ENCODE results near the gene ALG2. TPM values are rescaled to one million over a fixed set of nuclear protein-coding genes. Genes with fewer than 3 reads are reported as not detected.

ALG2 gene
- total RNA-seq, 1 donor from 2014 or later, result 43.9 TPM

DNA sequence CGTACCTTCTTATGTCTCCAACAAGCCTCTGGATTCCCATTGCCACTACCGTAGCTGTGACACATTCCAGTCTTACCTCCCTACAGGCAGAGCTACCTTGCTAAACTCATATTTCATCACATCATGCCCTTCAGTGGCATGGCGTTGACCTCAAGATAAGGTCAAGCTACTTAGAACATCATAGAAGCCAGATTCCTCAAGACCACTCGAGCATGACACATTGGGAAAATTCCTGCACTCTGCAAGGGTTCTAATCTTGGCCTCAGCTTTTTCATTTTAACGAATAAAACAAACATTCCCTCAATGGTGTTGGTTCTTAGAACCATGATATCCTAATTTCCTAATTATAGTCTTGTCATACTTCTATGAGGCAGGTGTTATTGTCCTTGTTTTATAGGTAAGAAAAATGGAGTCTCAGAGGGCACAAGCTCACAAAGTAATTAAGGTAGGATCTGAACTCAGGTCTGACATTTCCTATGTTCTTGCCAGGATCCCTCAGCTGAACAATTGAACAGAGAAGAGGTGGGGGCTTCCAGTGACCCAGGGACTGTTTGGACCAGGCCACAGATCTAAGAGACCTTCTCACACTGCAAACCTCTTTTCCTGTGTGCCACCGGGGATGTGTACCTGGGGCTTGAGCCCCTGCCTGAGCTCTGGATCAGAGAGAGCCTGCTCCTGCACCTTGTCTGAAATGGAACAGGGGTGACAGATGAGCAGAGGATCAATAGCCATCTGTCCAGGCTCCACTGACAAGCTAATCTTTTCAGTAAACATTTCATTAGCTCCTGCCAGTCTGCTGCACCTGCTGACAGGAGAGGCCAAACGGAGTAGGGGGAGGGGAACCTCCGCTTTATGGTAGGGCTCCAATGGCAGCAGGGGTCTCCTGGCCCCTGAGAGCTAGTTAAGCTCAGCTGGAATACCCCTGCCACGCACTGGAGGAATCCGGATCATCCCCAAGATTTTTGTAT is 49.3 kb downstream of the ALG2 start:
- no peak for DNase-seq (ENCODE audit: low read depth, low spot score)

DNA sequence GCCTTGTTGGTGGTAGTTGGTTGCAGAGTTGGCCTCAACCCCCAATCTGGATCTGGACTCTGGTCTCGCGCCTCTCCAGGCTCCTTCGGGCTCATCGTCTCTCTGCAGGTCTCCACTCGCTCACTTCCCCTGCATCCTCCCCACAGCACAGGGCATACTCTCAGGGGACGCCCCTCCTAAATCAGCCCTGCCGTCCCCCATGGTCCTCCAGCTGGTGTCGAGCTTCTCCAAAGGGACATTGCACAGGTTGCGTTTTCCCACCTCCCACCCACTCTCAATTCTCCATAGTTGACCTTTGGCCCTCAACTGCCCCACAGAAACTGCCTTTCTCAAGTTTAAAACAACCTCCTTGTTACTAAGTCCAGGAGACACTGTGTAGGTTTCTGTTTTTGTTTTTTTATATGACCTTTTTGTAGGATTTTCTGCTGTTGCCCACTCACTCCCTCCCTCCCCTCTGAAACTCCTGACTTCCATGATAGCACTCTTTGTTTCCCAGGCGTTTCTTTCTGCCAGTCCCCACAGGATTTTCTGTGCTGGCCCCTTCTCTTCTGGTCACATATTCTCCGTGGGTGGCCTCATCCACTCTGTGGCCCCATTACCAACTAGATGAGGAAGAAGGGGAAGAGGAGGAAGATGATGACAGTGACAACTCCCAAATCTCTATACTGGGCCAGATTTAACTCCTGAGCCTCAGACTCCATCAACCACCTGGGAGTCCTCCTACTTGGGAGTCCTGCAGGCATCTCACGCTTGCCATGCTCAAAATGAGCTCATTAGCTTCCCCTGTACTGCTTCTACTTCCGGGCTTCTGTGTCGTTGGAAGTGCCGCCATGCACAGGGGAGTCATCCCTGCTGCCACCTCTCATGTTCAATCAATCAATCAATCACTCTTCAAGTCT is 50.3 kb downstream of the ALG2 start:
- no peak for DNase-seq (ENCODE audit: low read depth, low spot score)

DNA sequence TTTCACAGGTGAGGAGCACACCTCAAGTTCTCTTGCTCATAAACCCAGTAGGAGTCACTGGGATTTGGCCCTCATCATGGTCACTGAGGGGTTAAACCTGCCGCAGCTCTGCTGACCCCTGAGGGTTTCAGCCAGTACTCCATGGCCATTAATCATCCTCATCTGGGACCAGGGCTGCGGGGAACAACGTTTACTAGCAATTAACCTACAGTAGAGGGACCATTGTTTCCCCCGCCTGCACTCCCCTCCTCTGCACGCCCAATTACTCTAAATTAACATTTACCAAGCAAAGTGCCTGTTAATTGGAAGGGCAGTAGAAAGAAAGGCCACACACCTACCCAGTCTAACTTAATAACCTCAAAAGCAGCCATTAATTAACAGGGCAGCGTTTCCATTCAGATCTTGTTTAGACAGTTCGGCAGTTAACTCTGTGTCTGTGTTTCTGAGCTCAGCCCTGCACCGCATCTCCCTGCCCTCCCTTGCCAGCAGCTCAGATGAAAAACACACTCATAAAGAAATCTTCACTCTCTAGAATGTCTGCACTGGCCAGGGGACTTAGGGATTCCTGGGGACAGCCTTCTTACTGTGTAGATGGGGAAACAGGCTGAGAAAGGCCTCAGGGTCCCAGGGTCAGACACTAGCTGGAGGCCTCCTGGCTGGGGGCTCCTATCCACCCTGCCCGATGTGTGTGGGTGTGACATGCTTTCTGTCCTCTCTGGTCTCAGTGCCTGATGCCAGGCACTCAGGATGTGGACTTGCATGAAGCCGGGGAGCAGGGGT is 51.6 kb downstream of the ALG2 start:
- no peak for DNase-seq (ENCODE audit: low read depth, low spot score)

DNA sequence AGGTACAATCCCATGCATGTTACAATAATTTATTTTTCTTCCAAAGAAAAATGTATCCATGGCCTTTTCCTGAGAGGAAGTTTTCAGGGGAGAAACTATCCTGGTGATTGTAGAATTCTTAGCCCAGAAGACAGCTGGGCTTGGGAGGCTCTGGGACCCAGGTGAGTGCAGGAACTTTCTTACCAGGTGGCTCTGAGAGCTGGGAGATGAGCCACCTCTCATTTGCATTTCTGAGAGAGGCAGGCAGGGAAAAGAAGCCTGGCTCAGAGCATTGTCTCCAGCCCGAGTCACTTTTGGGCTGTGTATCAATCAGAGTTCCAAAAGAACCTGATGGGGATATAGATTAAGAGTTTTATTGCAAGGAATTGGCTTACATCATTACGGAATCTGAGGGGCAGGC is 52.7 kb downstream of the ALG2 start:
- DNase-seq (ENCODE audit: low read depth, low spot score), result no peak

DNA sequence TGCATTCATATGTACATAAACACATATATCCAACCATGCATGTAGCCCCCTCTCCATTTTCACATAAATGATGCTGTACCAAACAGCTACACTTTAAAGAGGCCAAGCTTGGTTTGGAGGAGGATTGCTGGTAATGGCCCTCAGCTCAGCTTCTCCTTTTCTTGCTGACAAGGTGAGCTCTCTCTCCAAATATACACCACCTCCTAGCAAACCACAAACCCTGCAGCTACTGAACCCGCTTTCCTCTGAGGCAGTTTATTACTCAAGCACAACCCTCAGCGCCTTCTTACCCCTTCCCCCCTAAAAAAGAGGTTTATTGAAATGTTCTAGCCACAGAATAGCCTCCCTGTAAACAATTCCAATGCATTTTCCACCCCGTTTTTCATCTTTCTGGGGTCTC is 54.0 kb downstream of the ALG2 start:
- no peak for DNase-seq (ENCODE audit: low read depth, low spot score)

DNA sequence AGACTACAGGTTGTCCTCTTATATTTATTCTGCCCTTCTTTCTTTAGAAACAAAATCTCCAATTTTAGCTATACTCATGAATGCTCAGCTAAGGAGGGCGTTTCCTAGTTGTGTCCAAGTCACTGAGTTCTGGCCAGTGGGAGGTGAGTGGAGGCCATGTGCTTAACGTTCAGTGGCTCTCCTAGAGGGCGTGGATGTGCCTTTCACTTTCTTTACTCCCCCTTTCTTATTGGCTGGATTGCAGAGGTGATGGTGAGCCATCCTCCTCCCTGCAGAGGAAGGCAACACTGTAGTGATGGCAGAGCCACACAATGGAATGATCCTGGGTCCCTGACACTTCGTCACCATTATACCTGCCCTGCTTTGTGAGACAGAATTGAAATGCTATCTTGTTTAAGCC is 54.6 kb downstream of the ALG2 start:
- DNase-seq (ENCODE audit: low read depth, low spot score), result no peak

Other genes with a start within 250 kb of the ALG2 start
- gene TGFBR1, start 116.8 kb downstream of the ALG2 start, total RNA-seq, result 14.8 and 15.5 TPM in 2 replicates
- gene SEC61B, start 340 bp upstream of the ALG2 start, total RNA-seq, result 97.3 and 123 TPM in 2 replicates

All from pulmonary artery endothelial cell (primary cell).